KMS-11 (cell line): ENCODE results near the gene EFNB3.

Source experiments
- H2AFZ ChIP-seq: fragments of 200-600 bp; sonication (generic); 2 replicates; pipeline ENCODE4 v1.6.1; 2016; ENCODE audit warnings: antibody characterized with exemption, mixed run types, low read depth
- H3K27ac ChIP-seq: fragments of 200-600 bp; sonication (generic); 2 replicates; pipeline ENCODE4 v1.6.1; 2016; ENCODE audit warnings: mild to moderate bottlenecking, mixed run types
- H3K27me3 ChIP-seq: fragments of 200-600 bp; sonication (generic); 2 replicates; pipeline ENCODE4 v1.6.1; 2017; ENCODE audit warnings: mild to moderate bottlenecking, low read depth, mixed run types, moderate library complexity; ENCODE audit not compliant: insufficient read depth
- H3K36me3 ChIP-seq: fragments of 200-600 bp; sonication (generic); 2 replicates; pipeline ENCODE4 v1.6.1; 2017; ENCODE audit warnings: mild to moderate bottlenecking, mixed run types; ENCODE audit not compliant: insufficient read depth
- H3K4me1 ChIP-seq: fragments of 200-600 bp; sonication (generic); 2 replicates; pipeline ENCODE4 v1.6.1; 2016; ENCODE audit warnings: mild to moderate bottlenecking, low read depth, mixed run types; ENCODE audit not compliant: poor library complexity, severe bottlenecking
- H3K4me2 ChIP-seq: fragments of 200-600 bp; sonication (generic); 2 replicates; pipeline ENCODE4 v1.7.0; 2016; ENCODE audit warnings: mild to moderate bottlenecking, mixed run types
- H3K4me3 ChIP-seq: fragments of 200-600 bp; sonication (generic); IDR thresholded peaks from 2 replicates; pipeline ENCODE4 v1.6.1; 2017; ENCODE audit warnings: low read depth, low read length, mixed read lengths; ENCODE audit not compliant: insufficient read depth
- H3K79me2 ChIP-seq: fragments of 200-600 bp; sonication (generic); 2 replicates; pipeline ENCODE4 v1.6.1; 2016; ENCODE audit warnings: low read depth, mixed run types; ENCODE audit not compliant: insufficient read depth
- H3K9ac ChIP-seq: fragments of 200-600 bp; sonication (generic); 2 replicates; pipeline ENCODE4 v1.6.1; 2016; ENCODE audit warnings: mild to moderate bottlenecking, mixed run types
- H4K20me1 ChIP-seq: fragments of 200-600 bp; sonication (generic); 2 replicates; pipeline ENCODE4 v1.6.1; 2016; ENCODE audit warnings: mild to moderate bottlenecking, mixed run types; ENCODE audit not compliant: insufficient read depth
- CTCF ChIP-seq: fragments of 200-600 bp; sonication (generic); conservative IDR thresholded peaks from 2 replicates; pipeline ENCODE4 v1.6.1; 2017; ENCODE audit warnings: low read depth, mild to moderate bottlenecking, antibody characterized with exemption, low read length, moderate library complexity, mixed read lengths

Gene EFNB3

GRCh38 chr17:7668482-7668881 is 36.5 kb upstream of the EFNB3 start:
- no peaks in the 10 kb centered on the region for H3K79me2 ChIP-seq
- H3K4me2 ChIP-seq, result no peak overlapping the region
- no peak overlapping the region for H3K4me3 ChIP-seq
- TF ChIP-seq CTCF, result no peak
- H3K4me1 ChIP-seq, result no peaks in the 10 kb centered on the region
- H3K9ac ChIP-seq, result no peak overlapping the region
- H3K27me3 ChIP-seq, result no peaks in the 10 kb centered on the region
- H2AFZ ChIP-seq, result no peak overlapping the region
- H3K27ac ChIP-seq, result no peak overlapping the region
- no peaks in the 10 kb centered on the region for H4K20me1 ChIP-seq
- no peaks in the 10 kb centered on the region for H3K36me3 ChIP-seq

- no peak overlapping the region for H3K4me2 ChIP-seq
- H3K79me2 ChIP-seq, result no peaks in the 10 kb centered on the region
- no peak for TF ChIP-seq CTCF
- H3K4me3 ChIP-seq, result no peak overlapping the region
- H3K27ac ChIP-seq, result no peak overlapping the region
- H3K4me1 ChIP-seq, result no peaks in the 10 kb centered on the region
- H3K9ac ChIP-seq, result no peak overlapping the region
- no peaks in the 10 kb centered on the region for H3K27me3 ChIP-seq
- no peaks in the 10 kb centered on the region for H4K20me1 ChIP-seq
- H2AFZ ChIP-seq, result no peak overlapping the region
- H3K36me3 ChIP-seq, result no peaks in the 10 kb centered on the region
Observed at GRCh38 chr17:7673239-7673638, 31.8 kb upstream of the EFNB3 start.

GRCh38 chr17:7674934-7675333 is 30.1 kb upstream of the EFNB3 start:
- Histone ChIP-seq H3K36me3 (no peaks in the 10 kb centered on the region), H4K20me1 (no peaks in the 10 kb centered on the region), H3K27me3 (no peaks in the 10 kb centered on the region), H2AFZ (no peak overlapping the region), H3K4me3 (no peak overlapping the region), H3K9ac (no peak overlapping the region), H3K4me2 (no peak overlapping the region), H3K4me1 (no peaks in the 10 kb centered on the region), H3K27ac (no peak overlapping the region), H3K79me2 (no peaks in the 10 kb centered on the region)
- TF ChIP-seq CTCF, result no peak

GRCh38 chr17:7676533-7676932 is 28.5 kb upstream of the EFNB3 start:
- no peak overlapping the region for H3K4me3 ChIP-seq
- no peaks in the 10 kb centered on the region for H3K27me3 ChIP-seq
- H3K79me2 ChIP-seq, result no peaks in the 10 kb centered on the region; the same call in 1 of the 2 replicates
- no peak overlapping the region for H2AFZ ChIP-seq
- H3K9ac ChIP-seq, result no peak overlapping the region
- H3K27ac ChIP-seq, result no peak overlapping the region
- H3K4me2 ChIP-seq, result no peak overlapping the region
- TF ChIP-seq CTCF, result no peak
- H4K20me1 ChIP-seq, result no peaks in the 10 kb centered on the region
- H3K4me1 ChIP-seq, result no peaks in the 10 kb centered on the region
- no peaks in the 10 kb centered on the region for H3K36me3 ChIP-seq
